Osteocyte (in vitro differentiated cells): ENCODE measurements around the gene MSL2. TPM values are rescaled to one million over a fixed set of nuclear protein-coding genes. Genes with fewer than 3 reads are reported as not detected.
A peak's percentile ranks its signal among the peaks of the same experiment; 100 is the strongest.
"Not testable (repeated sequence)": the region's sequence is repeated elsewhere in the genome, so short reads cannot be mapped to it uniquely, and the experiment has no call there.

Source experiments
- DNase-seq: peaks from one replicate; pipeline ENCODE4 v3.0.0; 2021; ENCODE audit warnings: mixed read lengths; ENCODE audit not compliant: unreplicated experiment; ENCODE audit errors: extremely low spot score
- H3K27ac Mint-ChIP-seq: one replicate; pipeline ENCODE4 v1.8.0; 2021; ENCODE audit warnings: mild to moderate bottlenecking, mixed read lengths; ENCODE audit not compliant: unreplicated experiment
- H3K27me3 Mint-ChIP-seq: one replicate; pipeline ENCODE4 v1.8.0; 2021; ENCODE audit warnings: mixed read lengths; ENCODE audit not compliant: unreplicated experiment
- H3K36me3 Mint-ChIP-seq: one replicate; pipeline ENCODE4 v1.8.0; 2021; ENCODE audit warnings: mixed read lengths; ENCODE audit not compliant: unreplicated experiment
- H3K4me1 Mint-ChIP-seq: one replicate; pipeline ENCODE4 v1.8.0; 2021; ENCODE audit warnings: mixed read lengths; ENCODE audit not compliant: unreplicated experiment
- H3K4me3 Mint-ChIP-seq: one replicate; pipeline ENCODE4 v1.8.0; 2021; ENCODE audit warnings: mild to moderate bottlenecking, moderate library complexity, mixed read lengths; ENCODE audit not compliant: unreplicated experiment
- H3K9me3 Mint-ChIP-seq: one replicate; pipeline ENCODE4 v1.8.0; 2021; ENCODE audit warnings: mixed read lengths; ENCODE audit not compliant: unreplicated experiment
- CTCF ChIP-seq: fragments of 200-600 bp; sonication (generic); IDR thresholded peaks from 2 replicates; pipeline ENCODE4 v1.5.0; 2021; ENCODE audit warnings: antibody characterized with exemption, mild to moderate bottlenecking, moderate library complexity
- total RNA-seq: library from RNA; stranded (reverse); gene quantifications from 2 replicates; pipeline ENCODE4 v1.2.1, GENCODE V29; 2021

Gene MSL2
- total RNA-seq, 1 donor from 2014 or later = 28.9 TPM

GRCh38 chr3:136166507-136166906 is 29.6 kb downstream of the MSL2 start:
- Mint-ChIP-seq H3K4me1 (peaks cover 40% of the 10 kb centered on the region), H3K27me3 (no peaks in the 10 kb centered on the region), H3K9me3 (peaks cover 4% of the 10 kb centered on the region), H3K36me3 (no peaks in the 10 kb centered on the region), H3K27ac (no peak overlapping the region), H3K4me3 (no peak overlapping the region)
- DNase-seq = no peak
- TF ChIP-seq CTCF = no peak

- not testable (repeated sequence) for H3K9me3 Mint-ChIP-seq, DNase-seq, H3K36me3 Mint-ChIP-seq, H3K27me3 Mint-ChIP-seq, H3K4me3 Mint-ChIP-seq
- peak overlapping the region; percentile 28 for H3K27ac Mint-ChIP-seq
- H3K4me1 Mint-ChIP-seq = peaks cover 36% of the 10 kb centered on the region
Observed at GRCh38 chr3:136163607-136164006, 32.5 kb downstream of the MSL2 start.

- no peak for TF ChIP-seq CTCF
- peaks cover 39% of the 10 kb centered on the region for H3K4me1 Mint-ChIP-seq
- H3K27ac Mint-ChIP-seq = no peak overlapping the region
Observed at GRCh38 chr3:136162322-136162721, 33.8 kb downstream of the MSL2 start.

GRCh38 chr3:136161516-136161915 is 34.6 kb downstream of the MSL2 start:
- Mint-ChIP-seq H3K27me3 (no peaks in the 10 kb centered on the region), H3K36me3 (no peaks in the 10 kb centered on the region), H3K9me3 (no peaks in the 10 kb centered on the region), H3K27ac (no peak overlapping the region), H3K4me3 (no peak overlapping the region), H3K4me1 (peaks cover 33% of the 10 kb centered on the region)
- TF ChIP-seq CTCF = no peak
- DNase-seq = no peak

More at GRCh38 chr3:136162322-136162721, 33.8 kb downstream of the MSL2 start:
- H3K36me3 Mint-ChIP-seq = no peaks in the 10 kb centered on the region
- H3K27me3 Mint-ChIP-seq = no peaks in the 10 kb centered on the region
- H3K9me3 Mint-ChIP-seq = no peaks in the 10 kb centered on the region
- no peak for DNase-seq
- no peak overlapping the region for H3K4me3 Mint-ChIP-seq

GRCh38 chr3:136152963-136153362 is 43.2 kb downstream of the MSL2 start:
- no peak for TF ChIP-seq CTCF
- H3K9me3 Mint-ChIP-seq = no peaks in the 10 kb centered on the region
- no peak overlapping the region for H3K27ac Mint-ChIP-seq
- no peaks in the 10 kb centered on the region for H3K27me3 Mint-ChIP-seq
- H3K4me3 Mint-ChIP-seq = no peak overlapping the region
- no peak for DNase-seq
- peaks cover 33% of the 10 kb centered on the region for H3K4me1 Mint-ChIP-seq
- peaks cover 28% of the 10 kb centered on the region for H3K36me3 Mint-ChIP-seq
